Coronary artery (tissue), 2 donors: ENCODE data around the gene PIAS2.
"Not testable (repeated sequence)": the region's sequence is repeated elsewhere in the genome, so short reads cannot be mapped to it uniquely, and the experiment has no call there.

Source experiments
- DNase-seq: peaks from one replicate; pipeline ENCODE4 v3.0.0-alpha.2; 2017; ENCODE audit warnings: low spot score
- H3K27ac ChIP-seq, 2 donors: fragments of 200-600 bp; sonication (generic); one replicate each; pipeline ENCODE4 v1.5.1; 2016 to 2019
- H3K4me3 ChIP-seq: fragments of 200-600 bp; sonication (generic); 2 replicates; pipeline ENCODE4 v1.5.1; 2016; ENCODE audit warnings: mild to moderate bottlenecking, moderate library complexity
- CTCF ChIP-seq: fragments of 200-600 bp; sonication (generic); IDR thresholded peaks from one replicate; pipeline ENCODE4 v1.5.1; 2019; ENCODE audit warnings: antibody characterized with exemption

PIAS2 gene

GRCh38 chr18:46849007-46849406, 68.3 kb downstream of the PIAS2 start:
- H3K27ac ChIP-seq, result no peak overlapping the region
- TF ChIP-seq CTCF, result no peak
- no peak overlapping the region for H3K4me3 ChIP-seq
- DNase-seq, result no peak

- DNase-seq, result no peak
- Histone ChIP-seq H3K4me3 (no peak overlapping the region), H3K27ac (no peak overlapping the region)
- no peak for TF ChIP-seq CTCF
Observed at GRCh38 chr18:46843372-46843771, 73.9 kb downstream of the PIAS2 start.

DNA sequence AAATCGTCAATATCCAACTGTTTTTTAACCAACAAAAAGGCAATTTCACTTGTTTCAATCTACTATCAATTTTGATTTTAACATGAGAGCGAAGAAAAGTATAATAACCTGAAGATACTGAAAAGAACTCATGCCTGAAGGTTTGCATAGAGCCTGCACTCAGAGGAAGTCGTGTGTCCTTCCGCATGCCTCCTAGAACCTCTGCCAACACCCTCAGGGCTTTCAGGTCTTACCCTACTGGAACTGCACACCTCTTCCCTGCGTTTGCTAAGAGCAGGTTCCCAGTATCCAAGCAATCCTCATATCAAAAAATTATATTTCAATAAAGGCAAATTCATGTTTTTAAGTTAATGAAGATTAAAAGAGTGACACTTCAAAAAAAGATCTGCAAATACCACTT, 74.7 kb downstream of the PIAS2 start:
- no peak for DNase-seq
- Histone ChIP-seq H3K4me3 (no peak overlapping the region), H3K27ac (no peak overlapping the region)
- no peak for TF ChIP-seq CTCF

DNA sequence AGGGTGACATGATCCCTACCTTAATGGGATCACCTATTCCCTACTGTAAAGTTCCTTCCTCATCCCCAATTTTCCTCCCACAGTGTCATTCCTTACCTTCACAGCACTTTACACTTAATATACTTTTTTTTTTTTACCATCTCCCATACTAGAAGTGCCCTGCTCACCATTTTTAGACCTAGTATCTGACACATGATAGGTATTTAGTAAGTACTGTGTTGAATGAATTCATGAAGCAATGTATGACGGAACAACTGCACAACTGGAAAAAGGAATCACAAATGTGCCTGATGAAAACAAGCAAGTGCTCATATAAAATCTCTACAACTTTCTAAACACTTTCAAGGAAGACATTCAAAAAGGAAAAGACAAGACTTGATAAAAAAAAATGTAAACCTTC, 83.4 kb downstream of the PIAS2 start:
- no peak overlapping the region for H3K27ac ChIP-seq
- no peak for DNase-seq
- no peak overlapping the region for H3K4me3 ChIP-seq
- TF ChIP-seq CTCF, result no peak

DNA sequence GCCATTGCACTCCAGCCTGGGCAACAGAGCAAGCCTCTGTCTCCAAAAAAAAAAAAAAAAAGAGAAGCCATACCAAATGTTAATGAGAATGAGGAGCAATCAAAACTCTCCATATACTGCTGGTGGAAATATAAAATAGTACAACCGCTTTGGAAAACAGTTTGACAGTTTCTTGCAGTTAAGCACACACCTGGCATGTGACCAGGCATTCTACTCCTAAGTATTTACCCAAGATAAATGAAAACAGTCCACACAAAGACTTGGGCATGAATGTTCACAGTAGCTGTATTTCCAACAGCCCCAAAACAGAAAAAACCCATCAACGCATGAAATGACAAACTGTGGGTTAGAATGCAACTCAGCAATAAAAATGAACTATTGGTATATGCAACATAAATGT, 84.5 kb downstream of the PIAS2 start:
- H3K4me3 ChIP-seq, result no peak overlapping the region
- no peak overlapping the region for H3K27ac ChIP-seq
- no peak for TF ChIP-seq CTCF
- DNase-seq, result no peak

DNA sequence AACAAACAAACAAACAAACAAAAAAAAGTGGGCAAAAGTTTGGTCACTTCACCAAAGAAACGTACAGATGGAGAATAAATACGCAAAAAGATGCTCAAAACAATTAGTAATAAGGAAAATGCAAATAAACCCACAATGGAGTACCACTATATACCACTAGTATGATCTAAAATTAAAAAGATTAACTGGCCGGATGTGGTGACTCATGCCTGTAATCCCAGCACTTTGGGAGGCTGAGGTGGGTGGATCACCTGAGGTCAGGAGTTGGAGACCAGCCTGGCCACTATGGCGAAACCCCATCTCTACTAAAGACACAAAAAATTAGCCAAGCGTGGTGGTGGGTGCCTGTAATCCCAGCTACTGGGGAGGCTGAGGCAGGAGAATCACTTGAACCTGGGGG, 84.9 kb downstream of the PIAS2 start:
- not testable (repeated sequence) for DNase-seq, H3K4me3 ChIP-seq, H3K27ac ChIP-seq

DNA sequence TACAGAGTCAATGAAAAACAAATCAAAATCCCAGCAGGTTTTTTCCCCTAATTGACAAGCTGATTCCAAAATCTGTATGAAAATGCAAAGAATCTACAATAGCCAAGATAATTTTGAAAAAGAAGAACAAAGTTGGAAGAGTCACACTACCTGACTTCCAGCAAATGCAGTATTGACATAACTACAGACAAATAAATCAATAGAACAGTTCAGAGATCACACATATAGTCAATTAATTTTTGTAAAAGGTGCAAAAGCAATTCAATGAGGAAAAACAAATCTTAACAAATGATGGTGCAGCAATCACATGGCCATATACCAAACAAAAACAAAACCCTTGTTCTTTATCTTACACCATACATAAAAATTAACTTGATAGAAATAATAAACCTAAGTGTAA, 85.9 kb downstream of the PIAS2 start:
- H3K27ac ChIP-seq, result no peak overlapping the region
- no peak for DNase-seq
- H3K4me3 ChIP-seq, result no peak overlapping the region
- no peak for TF ChIP-seq CTCF

DNA sequence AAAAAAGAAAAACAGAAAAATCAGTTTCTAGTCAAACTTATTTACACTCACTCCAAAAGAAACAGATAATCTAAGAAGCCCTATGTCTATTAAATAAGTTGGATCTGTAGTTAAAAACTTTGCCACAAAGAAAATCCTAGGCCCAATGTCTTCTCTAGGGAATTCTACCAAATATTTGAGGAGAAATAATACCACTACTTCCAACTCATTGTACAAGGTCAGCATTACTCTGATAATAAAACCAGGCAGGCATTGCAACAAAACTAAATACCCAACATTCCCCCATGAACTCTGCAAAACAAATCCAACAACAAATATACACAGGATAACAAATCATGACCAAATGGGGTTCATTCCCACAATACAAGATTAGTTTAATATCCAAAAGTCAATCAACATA, 86.7 kb downstream of the PIAS2 start:
- no peak for TF ChIP-seq CTCF
- no peak for DNase-seq
- Histone ChIP-seq H3K27ac (no peak overlapping the region), H3K4me3 (no peak overlapping the region)
